ENCODE results near the gene LPP.
A peak's percentile ranks its signal among the peaks of the same experiment; 100 is the strongest.

Gene LPP

GRCh38 chr3:188207941-188208515 lies 54.1 kb downstream of the LPP start:
- peaks cover 3% of the 10 kb centered on the region for H3K4me1 ChIP-seq (ENCODE audit: control insufficient read depth, low read depth, low read length)
- no peak overlapping the region for H3K18ac ChIP-seq (ENCODE audit: low read length)
- peaks cover 20% of the 10 kb centered on the region for H3K79me1 ChIP-seq (ENCODE audit: low read length)
- DNase-seq: peak; percentile 93
- H2BK5ac ChIP-seq (ENCODE audit: low read length): no peak overlapping the region
- H3K79me2 ChIP-seq (ENCODE audit: control insufficient read depth, insufficient read depth, low read length): peaks cover 20% of the 10 kb centered on the region
- H3K4me2 ChIP-seq (ENCODE audit: low read length): no peak overlapping the region
- WGBS (ENCODE audit: extremely low coverage, insufficient coverage, low lambda C conversion rate): no CpG with 5 or more reads among the region's 5 CpGs
- no peak overlapping the region for H2AK5ac ChIP-seq (ENCODE audit: low read length)
- H3K9ac ChIP-seq (ENCODE audit: low read length): no peak overlapping the region
- H3K36me3 ChIP-seq (ENCODE audit: control insufficient read depth, insufficient read depth, low read length): no peaks in the 10 kb centered on the region
- no peak overlapping the region for H3K4ac ChIP-seq (ENCODE audit: low read depth, low read length)
- no peak overlapping the region for H3K23ac ChIP-seq (ENCODE audit: low read length)
- H2BK15ac ChIP-seq (replicated peaks; ENCODE audit: low read depth): no peak overlapping the region
- no peak overlapping the region for H3K56ac ChIP-seq (ENCODE audit: low read length)
- no peak overlapping the region for H4K5ac ChIP-seq (ENCODE audit: low read length)
- no peak overlapping the region for H4K8ac ChIP-seq (ENCODE audit: low read depth, low read length)
- H3K27me3 ChIP-seq (ENCODE audit: insufficient read depth, low read length, poor library complexity): no peaks in the 10 kb centered on the region
- H3K4me3 ChIP-seq (ENCODE audit: low read length): no peak overlapping the region
- H2BK120ac ChIP-seq (ENCODE audit: low read depth, low read length): no peak overlapping the region
- H3K27ac ChIP-seq (ENCODE audit: low read depth, low read length): no peak overlapping the region

- H3K4me2 ChIP-seq (ENCODE audit: low read length): no peak overlapping the region
- no peak overlapping the region for H3K4ac ChIP-seq (ENCODE audit: low read depth, low read length)
- peaks cover 23% of the 10 kb centered on the region for H3K79me2 ChIP-seq (ENCODE audit: control insufficient read depth, insufficient read depth, low read length)
- peaks cover 23% of the 10 kb centered on the region for H3K79me1 ChIP-seq (ENCODE audit: low read length)
- H2BK120ac ChIP-seq (ENCODE audit: low read depth, low read length): no peak overlapping the region
- peaks cover 6% of the 10 kb centered on the region for H3K4me1 ChIP-seq (ENCODE audit: control insufficient read depth, low read depth, low read length)
- H3K27me3 ChIP-seq (ENCODE audit: insufficient read depth, low read length, poor library complexity): no peaks in the 10 kb centered on the region
- H4K5ac ChIP-seq (ENCODE audit: low read length): no peak overlapping the region
- no peak overlapping the region for H2BK5ac ChIP-seq (ENCODE audit: low read length)
- no peak overlapping the region for H3K4me3 ChIP-seq (ENCODE audit: low read length)
- H3K23ac ChIP-seq (ENCODE audit: low read length): peak overlapping the region; percentile 11
- no peak overlapping the region for H3K9ac ChIP-seq (ENCODE audit: low read length)
- H3K36me3 ChIP-seq (ENCODE audit: control insufficient read depth, insufficient read depth, low read length): no peaks in the 10 kb centered on the region
- H4K8ac ChIP-seq (ENCODE audit: low read depth, low read length): no peak overlapping the region
- no peak overlapping the region for H2AK5ac ChIP-seq (ENCODE audit: low read length)
- H3K56ac ChIP-seq (ENCODE audit: low read length): no peak overlapping the region
- H2BK15ac ChIP-seq (replicated peaks; ENCODE audit: low read depth): no peak overlapping the region
- H3K27ac ChIP-seq (ENCODE audit: low read depth, low read length): no peak overlapping the region
- DNase-seq: no peak
- no peak overlapping the region for H3K18ac ChIP-seq (ENCODE audit: low read length)
- WGBS (ENCODE audit: extremely low coverage, insufficient coverage, low lambda C conversion rate): no CpG with 5 or more reads among the region's 7 CpGs
Observed at GRCh38 chr3:188208516-188208981, 54.6 kb downstream of the LPP start.

DNA sequence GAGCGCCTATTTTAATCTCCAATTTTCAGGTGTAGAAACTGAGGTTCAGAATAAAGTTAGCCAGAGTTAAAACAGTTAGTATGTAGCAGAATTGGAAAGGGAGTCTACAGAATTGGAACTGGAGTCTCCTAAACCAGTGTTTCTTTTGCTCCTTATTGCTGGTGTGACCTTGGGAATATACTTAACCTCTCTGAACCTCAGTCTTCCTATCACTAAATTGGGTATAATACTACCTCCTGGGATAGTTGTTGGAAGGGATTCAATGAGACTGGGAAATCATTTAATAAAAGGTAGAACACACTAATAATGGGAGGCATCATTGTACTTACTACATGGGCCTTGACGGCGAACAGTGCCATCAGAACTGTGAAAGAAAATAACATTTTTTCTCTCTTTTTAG lies 55.1 kb downstream of the LPP start:
- Histone ChIP-seq H3K27me3 (ENCODE audit: insufficient read depth, low read length, poor library complexity) (no peaks in the 10 kb centered on the region), H3K4me3 (ENCODE audit: low read length) (no peak overlapping the region), H3K27ac (ENCODE audit: low read depth, low read length) (no peak overlapping the region)

GRCh38 chr3:188209740-188210139 lies 55.8 kb downstream of the LPP start:
- Histone ChIP-seq H3K18ac (ENCODE audit: low read length) (no peak overlapping the region), H4K8ac (ENCODE audit: low read depth, low read length) (no peak overlapping the region), H3K9ac (ENCODE audit: low read length) (no peak overlapping the region), H3K36me3 (ENCODE audit: control insufficient read depth, insufficient read depth, low read length) (no peaks in the 10 kb centered on the region), H3K4me2 (ENCODE audit: low read length) (no peak overlapping the region), H3K4me1 (ENCODE audit: control insufficient read depth, low read depth, low read length) (peaks cover 6% of the 10 kb centered on the region), H3K4me3 (ENCODE audit: low read length) (no peak overlapping the region), H3K79me2 (ENCODE audit: control insufficient read depth, insufficient read depth, low read length) (peaks cover 15% of the 10 kb centered on the region), H3K27me3 (ENCODE audit: insufficient read depth, low read length, poor library complexity) (no peaks in the 10 kb centered on the region), H2BK5ac (ENCODE audit: low read length) (no peak overlapping the region), H3K4ac (ENCODE audit: low read depth, low read length) (no peak overlapping the region), H3K79me1 (ENCODE audit: low read length) (peaks cover 15% of the 10 kb centered on the region), H2AK5ac (ENCODE audit: low read length) (no peak overlapping the region), H2BK120ac (ENCODE audit: low read depth, low read length) (no peak overlapping the region), H3K27ac (ENCODE audit: low read depth, low read length) (no peak overlapping the region), H3K23ac (ENCODE audit: low read length) (no peak overlapping the region), H4K5ac (ENCODE audit: low read length) (no peak overlapping the region), H2BK15ac (replicated peaks; ENCODE audit: low read depth) (no peak overlapping the region), H3K56ac (ENCODE audit: low read length) (no peak overlapping the region)
- WGBS (ENCODE audit: extremely low coverage, insufficient coverage, low lambda C conversion rate): no CpG with 5 or more reads among the region's 1 CpG
- no peak for DNase-seq

More for the DNA sequence above, 55.1 kb downstream of the LPP start:
- Histone ChIP-seq H2BK120ac (ENCODE audit: low read depth, low read length) (no peak overlapping the region), H4K8ac (ENCODE audit: low read depth, low read length) (no peak overlapping the region), H3K23ac (ENCODE audit: low read length) (no peak overlapping the region), H2BK5ac (ENCODE audit: low read length) (no peak overlapping the region), H3K18ac (ENCODE audit: low read length) (no peak overlapping the region), H4K5ac (ENCODE audit: low read length) (no peak overlapping the region), H3K4me2 (ENCODE audit: low read length) (no peak overlapping the region), H3K56ac (ENCODE audit: low read length) (no peak overlapping the region), H2BK15ac (replicated peaks; ENCODE audit: low read depth) (no peak overlapping the region), H2AK5ac (ENCODE audit: low read length) (no peak overlapping the region), H3K36me3 (ENCODE audit: control insufficient read depth, insufficient read depth, low read length) (no peaks in the 10 kb centered on the region), H3K9ac (ENCODE audit: low read length) (no peak overlapping the region), H3K79me2 (ENCODE audit: control insufficient read depth, insufficient read depth, low read length) (peaks cover 20% of the 10 kb centered on the region), H3K4me1 (ENCODE audit: control insufficient read depth, low read depth, low read length) (peaks cover 6% of the 10 kb centered on the region), H3K79me1 (ENCODE audit: low read length) (peaks cover 20% of the 10 kb centered on the region), H3K4ac (ENCODE audit: low read depth, low read length) (no peak overlapping the region)
- no CpG with 5 or more reads among the region's 3 CpGs for WGBS (ENCODE audit: extremely low coverage, insufficient coverage, low lambda C conversion rate)
- DNase-seq: no peak

DNA sequence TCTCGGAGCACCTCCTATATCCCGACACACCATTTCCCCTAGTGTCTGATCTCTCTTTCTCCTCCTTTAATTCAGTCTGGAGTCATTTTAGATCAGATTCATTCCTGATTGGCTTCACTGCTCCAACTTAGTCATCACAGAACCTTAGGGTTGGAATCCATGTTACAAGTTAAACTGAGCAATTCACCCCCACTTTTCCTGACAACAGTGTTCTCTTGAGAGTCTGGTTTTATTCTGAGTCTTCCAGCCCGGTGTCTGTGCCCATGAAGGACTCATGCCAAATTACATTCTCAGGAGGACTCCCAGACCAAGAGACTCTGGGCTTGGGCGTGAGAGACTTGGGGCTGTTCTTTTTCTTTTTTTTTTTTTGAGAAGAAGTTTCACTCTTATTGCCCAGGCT lies 57.5 kb downstream of the LPP start:
- no peaks in the 10 kb centered on the region for H3K36me3 ChIP-seq (ENCODE audit: control insufficient read depth, insufficient read depth, low read length)
- no peak overlapping the region for H4K5ac ChIP-seq (ENCODE audit: low read length)
- H3K79me2 ChIP-seq (ENCODE audit: control insufficient read depth, insufficient read depth, low read length): peaks cover 14% of the 10 kb centered on the region
- peak overlapping the region; percentile 10 for H3K56ac ChIP-seq (ENCODE audit: low read length)
- H3K23ac ChIP-seq (ENCODE audit: low read length): no peak overlapping the region
- no peak overlapping the region for H2AK5ac ChIP-seq (ENCODE audit: low read length)
- H3K4ac ChIP-seq (ENCODE audit: low read depth, low read length): no peak overlapping the region
- no CpG with 5 or more reads among the region's 4 CpGs for WGBS (ENCODE audit: extremely low coverage, insufficient coverage, low lambda C conversion rate)
- no peak overlapping the region for H2BK120ac ChIP-seq (ENCODE audit: low read depth, low read length)
- no peak overlapping the region for H3K9ac ChIP-seq (ENCODE audit: low read length)
- peaks cover 15% of the 10 kb centered on the region for H3K79me1 ChIP-seq (ENCODE audit: low read length)
- no peak for DNase-seq
- no peak overlapping the region for H4K8ac ChIP-seq (ENCODE audit: low read depth, low read length)
- H3K4me1 ChIP-seq (ENCODE audit: control insufficient read depth, low read depth, low read length): peaks cover 6% of the 10 kb centered on the region
- no peak overlapping the region for H3K4me2 ChIP-seq (ENCODE audit: low read length)
- peak overlapping the region; percentile 85 for H3K18ac ChIP-seq (ENCODE audit: low read length)
- H3K27me3 ChIP-seq (ENCODE audit: insufficient read depth, low read length, poor library complexity): no peaks in the 10 kb centered on the region
- no peak overlapping the region for H2BK5ac ChIP-seq (ENCODE audit: low read length)
- no peak overlapping the region for H2BK15ac ChIP-seq (replicated peaks; ENCODE audit: low read depth)
- H3K4me3 ChIP-seq (ENCODE audit: low read length): no peak overlapping the region
- H3K27ac ChIP-seq (ENCODE audit: low read depth, low read length): no peak overlapping the region
